ENCODE data around the gene IL17RA. TPM values are rescaled to one million over a fixed set of nuclear protein-coding genes. Genes with fewer than 3 reads are reported as not detected.

The IL17RA gene
- total and polyA plus RNA-seq, 4 donors, result 3.0 to 28.3 (median 14.6) TPM

- intact Hi-C loops (cut with DNase I), result no loop called here
- Histone ChIP-seq H3K9me3 (ENCODE audit: control insufficient read depth, low read length) (no peaks in the 10 kb centered on the region), H3K27ac (ENCODE audit: low read depth in 1 of 2, low read length in 2 of 2) (no peak overlapping the region), H3K4me1 (ENCODE audit: control insufficient read depth in 1 of 2, insufficient read depth in 2 of 2, low read length in 2 of 2) (no peaks in the 10 kb centered on the region), H3K27me3 (ENCODE audit: control insufficient read depth in 1 of 2, insufficient read depth in 2 of 2, low read length in 1 of 2) (no peaks in the 10 kb centered on the region), H3K36me3 (ENCODE audit: control insufficient read depth in 1 of 2, insufficient read depth in 2 of 2, low read length in 1 of 2) (peaks cover 6 to 12% of the 10 kb centered on the region in 2 donors), H3K4me3 (ENCODE audit: low read length in 2 of 2) (no peak overlapping the region)
- WGBS, 2 donors, result 80 to 84% methylated on average over 6 of the region's 6 CpGs
- DNase-seq (peak in 1 of 2 donors; percentile 35), ATAC-seq (ENCODE audit: low FRiP score) (no peak)
Measured at GRCh38 chr22:17100621-17101020, 15.8 kb downstream of the IL17RA start.

- DNase-seq (peak in 1 of 2 donors; percentile 58), ATAC-seq (ENCODE audit: low FRiP score) (no peak)
- Histone ChIP-seq H3K36me3 (ENCODE audit: control insufficient read depth in 1 of 2, insufficient read depth in 2 of 2, low read length in 1 of 2) (peaks cover 6 to 14% of the 10 kb centered on the region in 2 donors), H3K9me3 (ENCODE audit: control insufficient read depth, low read length) (no peaks in the 10 kb centered on the region), H3K27ac (ENCODE audit: low read depth in 1 of 2, low read length in 2 of 2) (no peak overlapping the region), H3K4me3 (ENCODE audit: low read length in 2 of 2) (no peak overlapping the region), H3K27me3 (ENCODE audit: control insufficient read depth in 1 of 2, insufficient read depth in 2 of 2, low read length in 1 of 2) (no peaks in the 10 kb centered on the region), H3K4me1 (ENCODE audit: control insufficient read depth in 1 of 2, insufficient read depth in 2 of 2, low read length in 2 of 2) (no peaks in the 10 kb centered on the region)
- WGBS, 2 donors, result 88 to 89% methylated on average over 14 of the region's 14 CpGs
- intact Hi-C loops (cut with DNase I), result no loop called here
Measured at GRCh38 chr22:17101475-17102296, 16.9 kb downstream of the IL17RA start.

- Histone ChIP-seq H3K36me3 (ENCODE audit: control insufficient read depth in 1 of 2, insufficient read depth in 2 of 2, low read length in 1 of 2) (peaks cover 6 to 14% of the 10 kb centered on the region in 2 donors), H3K9me3 (ENCODE audit: control insufficient read depth, low read length) (no peaks in the 10 kb centered on the region), H3K4me3 (ENCODE audit: low read length in 2 of 2) (no peak overlapping the region), H3K27ac (ENCODE audit: low read depth in 1 of 2, low read length in 2 of 2) (no peak overlapping the region), H3K27me3 (ENCODE audit: control insufficient read depth in 1 of 2, insufficient read depth in 2 of 2, low read length in 1 of 2) (no peaks in the 10 kb centered on the region), H3K4me1 (ENCODE audit: control insufficient read depth in 1 of 2, insufficient read depth in 2 of 2, low read length in 2 of 2) (no peaks in the 10 kb centered on the region)
- DNase-seq (peak in 1 of 2 donors; percentile 26), ATAC-seq (ENCODE audit: low FRiP score) (no peak)
- intact Hi-C loops (cut with DNase I), result no loop called here
- WGBS, 2 donors, result 90 to 93% methylated on average over 7 of the region's 7 CpGs
Measured at GRCh38 chr22:17102297-17102667, 17.5 kb downstream of the IL17RA start.

GRCh38 chr22:17103351-17103750, 18.6 kb downstream of the IL17RA start:
- peaks cover 6 to 14% of the 10 kb centered on the region in 2 donors for H3K36me3 ChIP-seq (ENCODE audit: control insufficient read depth in 1 of 2, insufficient read depth in 2 of 2, low read length in 1 of 2)
- H3K4me3 ChIP-seq (ENCODE audit: low read length in 2 of 2), result no peak overlapping the region
- H3K4me1 ChIP-seq (ENCODE audit: control insufficient read depth in 1 of 2, insufficient read depth in 2 of 2, low read length in 2 of 2), result no peaks in the 10 kb centered on the region
- peak in 1 of 2 donors; percentile 31 for DNase-seq
- intact Hi-C loops (cut with DNase I), result no loop called here
- WGBS, 2 donors, result 92 to 94% methylated on average over 9 of the region's 9 CpGs
- no peaks in the 10 kb centered on the region for H3K9me3 ChIP-seq (ENCODE audit: control insufficient read depth, low read length)
- no peaks in the 10 kb centered on the region for H3K27me3 ChIP-seq (ENCODE audit: control insufficient read depth in 1 of 2, insufficient read depth in 2 of 2, low read length in 1 of 2)
- no peak overlapping the region for H3K27ac ChIP-seq (ENCODE audit: low read depth in 1 of 2, low read length in 2 of 2)
- no peak for ATAC-seq (ENCODE audit: low FRiP score)

GRCh38 chr22:17104336-17104935, 19.6 kb downstream of the IL17RA start:
- WGBS, 2 donors, result 86 to 91% methylated on average over 13 to 14 of the region's 14 CpGs
- Histone ChIP-seq H3K9me3 (ENCODE audit: control insufficient read depth, low read length) (no peaks in the 10 kb centered on the region), H3K27ac (ENCODE audit: low read depth in 1 of 2, low read length in 2 of 2) (no peak overlapping the region), H3K27me3 (ENCODE audit: control insufficient read depth in 1 of 2, insufficient read depth in 2 of 2, low read length in 1 of 2) (no peaks in the 10 kb centered on the region), H3K4me3 (ENCODE audit: low read length in 2 of 2) (no peak overlapping the region), H3K36me3 (ENCODE audit: control insufficient read depth in 1 of 2, insufficient read depth in 2 of 2, low read length in 1 of 2) (peaks cover 0 to 14% of the 10 kb centered on the region in 2 donors), H3K4me1 (ENCODE audit: control insufficient read depth in 1 of 2, insufficient read depth in 2 of 2, low read length in 2 of 2) (no peaks in the 10 kb centered on the region)
- ATAC-seq (ENCODE audit: low FRiP score), result no peak
- intact Hi-C loops (cut with DNase I), result no loop called here
- peak in 1 of 2 donors; percentile 56 for DNase-seq

GRCh38 chr22:17105143-17106129, 20.6 kb downstream of the IL17RA start:
- H3K9me3 ChIP-seq (ENCODE audit: control insufficient read depth, low read length), result no peaks in the 10 kb centered on the region
- no peak overlapping the region for H3K4me3 ChIP-seq (ENCODE audit: low read length in 2 of 2)
- 66 to 73% methylated on average over 22 of the region's 22 CpGs for WGBS, 2 donors
- no peak overlapping the region for H3K27ac ChIP-seq (ENCODE audit: low read depth in 1 of 2, low read length in 2 of 2)
- no peaks in the 10 kb centered on the region for H3K27me3 ChIP-seq (ENCODE audit: control insufficient read depth in 1 of 2, insufficient read depth in 2 of 2, low read length in 1 of 2)
- ATAC-seq (ENCODE audit: low FRiP score) (no peak), DNase-seq (peak in 1 of 2 donors; percentile 70)
- H3K36me3 ChIP-seq (ENCODE audit: control insufficient read depth in 1 of 2, insufficient read depth in 2 of 2, low read length in 1 of 2), result peaks cover 0 to 14% of the 10 kb centered on the region in 2 donors
- intact Hi-C loops (cut with DNase I), result no loop called here
- no peaks in the 10 kb centered on the region for H3K4me1 ChIP-seq (ENCODE audit: control insufficient read depth in 1 of 2, insufficient read depth in 2 of 2, low read length in 2 of 2)

- H3K4me3 ChIP-seq (ENCODE audit: low read length in 2 of 2), result no peak overlapping the region
- 85 to 86% methylated on average over 12 of the region's 12 CpGs for WGBS, 2 donors
- H3K4me1 ChIP-seq (ENCODE audit: control insufficient read depth in 1 of 2, insufficient read depth in 2 of 2, low read length in 2 of 2), result no peaks in the 10 kb centered on the region
- DNase-seq (peak in 1 of 2 donors; percentile 73), ATAC-seq (ENCODE audit: low FRiP score) (no peak)
- H3K9me3 ChIP-seq (ENCODE audit: control insufficient read depth, low read length), result no peaks in the 10 kb centered on the region
- H3K27ac ChIP-seq (ENCODE audit: low read depth in 1 of 2, low read length in 2 of 2), result no peak overlapping the region
- no peaks in the 10 kb centered on the region for H3K27me3 ChIP-seq (ENCODE audit: control insufficient read depth in 1 of 2, insufficient read depth in 2 of 2, low read length in 1 of 2)
- H3K36me3 ChIP-seq (ENCODE audit: control insufficient read depth in 1 of 2, insufficient read depth in 2 of 2, low read length in 1 of 2), result peaks cover 0 to 11% of the 10 kb centered on the region in 2 donors
- intact Hi-C loops (cut with DNase I), result no loop called here
Measured at GRCh38 chr22:17106161-17106784, 21.5 kb downstream of the IL17RA start.

Data from aorta (tissue), 5 donors.